B cell (primary cell): ENCODE results near the gene SAMD7. TPM values are rescaled to one million over a fixed set of nuclear protein-coding genes. Genes with fewer than 3 reads are reported as not detected.

Experiments
- ATAC-seq: fragments of 200-7000 bp; cut with Tn5 transposase; one replicate; pipeline ENCODE4 v1.10.0; 2021; ENCODE audit warnings: low read depth, mild to moderate bottlenecking, moderate number of reproducible peaks, moderate library complexity
- CTCF ChIA-PET: fragments of 350-600 bp; sonication (Branson Sonifier 250); formaldehyde crosslinking; loops from one replicate; lab custom pipeline; 2021; ENCODE audit warnings: antibody characterized with exemption, inconsistent platforms; lab: Charles Lee
- POLR2A ChIA-PET: fragments of 350-600 bp; sonication (Branson Sonifier 250); formaldehyde crosslinking; loops from one replicate; lab custom pipeline; 2021; ENCODE audit warnings: antibody characterized with exemption; lab: Charles Lee
- DNase-seq: peaks from one replicate; pipeline ENCODE4 v3.0.0; 2013
- H2AFZ ChIP-seq: 2 replicates; pipeline ENCODE4 v1.6.1; 2012; ENCODE audit warnings: mild to moderate bottlenecking, low read depth, low read length; ENCODE audit not compliant: insufficient read depth, poor library complexity, severe bottlenecking
- H3K27ac ChIP-seq, 2 donors: 1 replicate in 1 of 2; 2 replicates in 1 of 2; pipeline ENCODE4 v1.5.1; 2012 to 2013; ENCODE audit warnings: low read length in 2 of 2, mild to moderate bottlenecking in 2 of 2, moderate library complexity in 1 of 2
- H3K27me3 ChIP-seq, 4 experiments: fragments of 200-600 bp in 1 of 4; sonication (generic) in 1 of 4; replicated peaks in 1 of 4; 1 replicate in 2 of 4; 2 replicates in 2 of 4; pipeline versions ENCODE4 v1.6.1 to v1.7.0; 2013 to 2016; ENCODE audit warnings: low read length in 3 of 4, mild to moderate bottlenecking in 2 of 4, mixed read lengths in 1 of 4, moderate library complexity in 1 of 4; ENCODE audit not compliant: insufficient read depth in 4 of 4, control insufficient read depth in 3 of 4; ENCODE audit errors: control extremely low read depth in 1 of 4
- H3K36me3 ChIP-seq, 2 experiments: replicated peaks in 1 of 2; 1 replicate in 1 of 2; 2 replicates in 1 of 2; pipeline versions ENCODE4 v1.6.1 to v1.7.1; 2013; ENCODE audit warnings: low read length in 1 of 2; ENCODE audit not compliant: insufficient read depth in 2 of 2, control insufficient read depth in 1 of 2; ENCODE audit errors: control extremely low read depth in 1 of 2, extremely low read depth in 1 of 2
- H3K4me1 ChIP-seq, 2 donors: fragments of 200-600 bp in 1 of 2; sonication (generic) in 1 of 2; 1 replicate in 1 of 2; 2 replicates in 1 of 2; pipeline versions ENCODE4 v1.5.1 to v1.6.1; 2013 to 2017; ENCODE audit warnings: low read length in 2 of 2; ENCODE audit not compliant: control insufficient read depth in 2 of 2, insufficient read depth in 2 of 2
- H3K4me2 ChIP-seq: replicated peaks from 2 replicates; pipeline ENCODE3; 2012; ENCODE audit warnings: mild to moderate bottlenecking, low read depth, low read length; ENCODE audit not compliant: poor library complexity, severe bottlenecking
- H3K4me3 ChIP-seq, 5 experiments: fragments of 200-600 bp in 1 of 5; sonication (generic) in 1 of 5; 1 replicate in 3 of 5; 2 replicates in 2 of 5; pipeline versions ENCODE4 v1.5.1 to v1.7.0; 2011 to 2016; ENCODE audit warnings: low read length in 4 of 5, mild to moderate bottlenecking in 4 of 5, low read depth in 2 of 5, control low read depth in 1 of 5, moderate library complexity in 1 of 5; ENCODE audit not compliant: insufficient read depth in 1 of 5; ENCODE audit errors: control extremely low read depth in 1 of 5, extremely low read depth in 1 of 5
- H3K79me2 ChIP-seq: fragments of 200-600 bp; sonication (generic); one replicate; pipeline ENCODE4 v1.6.0; 2016; ENCODE audit warnings: low read length; ENCODE audit not compliant: control insufficient read depth, insufficient read depth
- H3K9ac ChIP-seq: fragments of 200-600 bp; sonication (generic); 2 replicates; pipeline ENCODE4 v1.6.1; 2017; ENCODE audit warnings: mild to moderate bottlenecking, low read length, moderate library complexity
- H3K9me3 ChIP-seq, 3 donors: one replicate each; pipeline versions ENCODE4 v1.6.1 to v1.7.1; 2013; ENCODE audit warnings: low read length in 2 of 3; ENCODE audit not compliant: control insufficient read depth in 2 of 3, insufficient read depth in 1 of 3; ENCODE audit errors: control extremely low read depth in 1 of 3
- H4K20me1 ChIP-seq: 2 replicates; pipeline ENCODE4 v1.6.0; 2012; ENCODE audit warnings: mild to moderate bottlenecking, low read length; ENCODE audit not compliant: insufficient read depth, control insufficient read depth, poor library complexity, severe bottlenecking
- H3K27ac Mint-ChIP-seq: one replicate; pipeline ENCODE4 v1.8.0; 2021; ENCODE audit warnings: mixed read lengths
- H3K27me3 Mint-ChIP-seq: one replicate; pipeline ENCODE4 v1.8.0; 2021; ENCODE audit warnings: mixed read lengths
- H3K4me1 Mint-ChIP-seq: one replicate; pipeline ENCODE4 v1.8.0; 2021; ENCODE audit warnings: mixed read lengths
- H3K4me3 Mint-ChIP-seq: one replicate; pipeline ENCODE4 v1.8.0; 2021; ENCODE audit warnings: mixed read lengths
- H3K9me3 Mint-ChIP-seq: one replicate; pipeline ENCODE4 v1.8.0; 2022; ENCODE audit warnings: mixed read lengths; ENCODE audit not compliant: insufficient read depth
- CTCF ChIP-seq: fragments of 200-600 bp; IDR thresholded peaks from one replicate; pipeline ENCODE4 v1.8.0; 2022; ENCODE audit warnings: antibody characterized with exemption, mild to moderate bottlenecking
- EZH2 ChIP-seq: IDR thresholded peaks from 2 replicates; pipeline ENCODE4 v1.6.1; 2012; ENCODE audit warnings: borderline replicate concordance, low read depth, mild to moderate bottlenecking, moderate library complexity, low read length; ENCODE audit not compliant: insufficient read depth, poor library complexity, severe bottlenecking
- WGBS: methylation state at CpG from one replicate; pipeline ENCODE4 v1.1.5; 2013; ENCODE audit warnings: missing lambda C conversion rate; ENCODE audit not compliant: insufficient coverage; 5-methylcytosine and 5-hydroxymethylcytosine counted together
- intact Hi-C: fragments of 100-400 bp; cut with micrococcal nuclease; formaldehyde crosslinking; loops from one replicate; pipeline ENCODE4 v1.10.0; 2022
- polyA plus RNA-seq: library from polyadenylated mRNA; depleted of rRNA; stranded (reverse); fragments of >200 nt; gene quantifications from 2 replicates; pipeline ENCODE4 v1.2.3, GENCODE V29; 2012
- total RNA-seq, 2 donors: library from RNA; stranded (reverse); fragments of 120-200 nt in 1 of 2; gene quantifications; 1 replicate in 1 of 2; 2 replicates in 1 of 2; pipeline versions ENCODE4 v1.2.3 to v1.2.4, GENCODE V29; 2013 to 2022

Gene SAMD7
- total and polyA plus RNA-seq, 2 donors (not counting 1 experiment from before 2014, with no cell fraction given) = not detected

GRCh38 chr3:169940470-169941181 is 29.3 kb downstream of the SAMD7 start:
- CTCF ChIA-PET = interaction anchor here (0.9 to 4.3 kb wide), 4 partner anchors 9 to 168 kb away, joined by 3 to 33 read pairs (median 4); partner anchors contain the start of gene SEC62
- ATAC-seq = peak; percentile 66
- H3K9me3 Mint-ChIP-seq = peaks cover 3% of the 10 kb centered on the region
- H3K79me2 ChIP-seq = peaks cover 3% of the 10 kb centered on the region
- TF ChIP-seq EZH2 (no peak), CTCF (no peak)
- peaks cover 68 to 69% of the 10 kb centered on the region in 2 donors for H3K4me1 ChIP-seq
- H4K20me1 ChIP-seq = no peaks in the 10 kb centered on the region
- no peaks in the 10 kb centered on the region for H3K27me3 ChIP-seq
- peak overlapping the region; percentile 44 for H3K9ac ChIP-seq
- H3K4me3 Mint-ChIP-seq = peak overlapping the region; percentile 86
- WGBS = no CpG with 5 or more reads among the region's 6 CpGs
- peaks cover 0 to 5% (median 0%) of the 10 kb centered on the region in 3 donors for H3K9me3 ChIP-seq
- POLR2A ChIA-PET = interaction anchor here (0.6 to 3.9 kb wide), 7 partner anchors 9 to 78 kb away, joined by 3 to 22 read pairs (median 4); partner anchors contain the start of gene SEC62
- peaks cover 72% of the 10 kb centered on the region for H3K4me1 Mint-ChIP-seq
- peak; percentile 91 for DNase-seq
- no peaks in the 10 kb centered on the region for H3K27me3 Mint-ChIP-seq
- H3K4me3 ChIP-seq = peak overlapping the region; percentile 3 to 43 (median 34)
- H3K4me2 ChIP-seq = peak overlapping the region; percentile 67
- peak overlapping the region; percentile 97 for H3K27ac Mint-ChIP-seq
- peak overlapping the region; percentile 84 to 90 for H3K27ac ChIP-seq
- intact Hi-C loops = loop anchor here (1.0 to 10.0 kb wide), 4 partner anchors 8 to 417 kb away; partner anchors contain the start of genes LRRC34, LRRIQ4, MECOM and SKIL
- peak overlapping the region; percentile 16 for H2AFZ ChIP-seq
- no peaks in the 10 kb centered on the region for H3K36me3 ChIP-seq
